Transverse colon (tissue), 4 donors: ENCODE measurements around the gene PEX14.

Source experiments
- EP300 ChIP-seq: sonication (generic); formaldehyde crosslinking; IDR thresholded peaks from one replicate; pipeline ENCODE4 v1.6.1; 2017; ENCODE audit warnings: antibody characterized with exemption, low read depth
- POLR2A ChIP-seq: fragments of 450-650 bp; IDR thresholded peaks from one replicate; pipeline ENCODE4 v1.6.1; 2016; ENCODE audit warnings: antibody characterized with exemption, mild to moderate bottlenecking, moderate library complexity
- POLR2AphosphoS5 ChIP-seq, 3 donors: sonication (generic); formaldehyde crosslinking; IDR thresholded peaks; one replicate each; pipeline ENCODE4 v1.6.1; 2016; ENCODE audit warnings: antibody characterized with exemption in 3 of 3
- TF ChIP-seq, protein P1 (sequence below), 5 experiments: fragments of 200-600 bp in 3 of 5; fragments of 450-650 bp in 2 of 5; sonication (generic) in 3 of 5; IDR thresholded peaks; 1 replicate in 2 of 5; 2 replicates in 3 of 5; pipeline ENCODE4 v1.5.1; 2016 to 2017; ENCODE audit warnings: antibody characterized with exemption in 5 of 5, inconsistent platforms in 3 of 5, mild to moderate bottlenecking in 2 of 5, moderate library complexity in 1 of 5

DNA sequence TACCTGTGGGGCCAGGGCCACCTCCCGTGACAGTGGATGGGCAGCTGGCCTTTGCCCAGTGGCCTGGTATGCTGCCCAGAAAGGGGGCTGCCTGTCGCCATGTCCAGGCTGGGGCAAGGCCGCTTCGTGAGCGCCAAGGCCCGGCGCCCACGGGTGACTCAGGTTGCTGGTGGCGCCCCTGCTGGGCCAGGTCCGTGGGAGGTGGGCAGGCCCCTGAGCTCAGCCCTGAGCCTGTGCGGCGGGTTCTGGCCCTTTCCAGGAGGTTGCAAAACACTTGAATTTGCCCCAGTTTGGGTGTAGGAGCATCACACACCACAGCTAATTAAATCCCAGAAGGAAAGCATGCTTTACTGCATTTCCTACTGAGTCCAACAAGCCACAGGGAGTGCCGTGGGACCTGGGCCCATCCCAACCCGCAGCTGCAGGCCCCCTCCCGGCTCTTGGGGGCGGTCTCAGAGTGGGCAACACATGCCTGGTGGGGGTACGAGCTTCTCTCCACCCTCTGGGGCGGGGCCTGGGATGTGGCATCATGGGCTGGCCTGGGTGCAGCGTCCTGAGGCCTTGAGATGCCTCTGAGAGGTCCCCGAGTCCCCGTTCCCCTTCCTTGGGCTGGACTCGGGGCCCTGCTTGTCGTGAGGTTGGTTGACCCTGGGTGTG, 159.8 kb downstream of the PEX14 start:
- TF ChIP-seq POLR2AphosphoS5 (IDR thresholded peaks at IDR 0.05) (no peak), POLR2A (no peak), EP300 (no peak)
- TF ChIP-seq, protein P1, sequence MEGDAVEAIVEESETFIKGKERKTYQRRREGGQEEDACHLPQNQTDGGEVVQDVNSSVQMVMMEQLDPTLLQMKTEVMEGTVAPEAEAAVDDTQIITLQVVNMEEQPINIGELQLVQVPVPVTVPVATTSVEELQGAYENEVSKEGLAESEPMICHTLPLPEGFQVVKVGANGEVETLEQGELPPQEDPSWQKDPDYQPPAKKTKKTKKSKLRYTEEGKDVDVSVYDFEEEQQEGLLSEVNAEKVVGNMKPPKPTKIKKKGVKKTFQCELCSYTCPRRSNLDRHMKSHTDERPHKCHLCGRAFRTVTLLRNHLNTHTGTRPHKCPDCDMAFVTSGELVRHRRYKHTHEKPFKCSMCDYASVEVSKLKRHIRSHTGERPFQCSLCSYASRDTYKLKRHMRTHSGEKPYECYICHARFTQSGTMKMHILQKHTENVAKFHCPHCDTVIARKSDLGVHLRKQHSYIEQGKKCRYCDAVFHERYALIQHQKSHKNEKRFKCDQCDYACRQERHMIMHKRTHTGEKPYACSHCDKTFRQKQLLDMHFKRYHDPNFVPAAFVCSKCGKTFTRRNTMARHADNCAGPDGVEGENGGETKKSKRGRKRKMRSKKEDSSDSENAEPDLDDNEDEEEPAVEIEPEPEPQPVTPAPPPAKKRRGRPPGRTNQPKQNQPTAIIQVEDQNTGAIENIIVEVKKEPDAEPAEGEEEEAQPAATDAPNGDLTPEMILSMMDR (IDR thresholded peaks at IDR 0.05): no peak
